GM12874 (cell line): ENCODE data around the gene PALD1.

Experiments
- TF ChIP-seq, protein P1 (sequence below): IDR thresholded peaks from 2 replicates; pipeline ENCODE4 v1.5.1; 2011; ENCODE audit warnings: low read depth, mild to moderate bottlenecking, control low read depth, low read length, moderate library complexity; ENCODE audit not compliant: insufficient read depth

Gene PALD1

GRCh38 chr10:70480239-70480861 lies 1.8 kb downstream of the PALD1 start:
- TF ChIP-seq, protein P1, sequence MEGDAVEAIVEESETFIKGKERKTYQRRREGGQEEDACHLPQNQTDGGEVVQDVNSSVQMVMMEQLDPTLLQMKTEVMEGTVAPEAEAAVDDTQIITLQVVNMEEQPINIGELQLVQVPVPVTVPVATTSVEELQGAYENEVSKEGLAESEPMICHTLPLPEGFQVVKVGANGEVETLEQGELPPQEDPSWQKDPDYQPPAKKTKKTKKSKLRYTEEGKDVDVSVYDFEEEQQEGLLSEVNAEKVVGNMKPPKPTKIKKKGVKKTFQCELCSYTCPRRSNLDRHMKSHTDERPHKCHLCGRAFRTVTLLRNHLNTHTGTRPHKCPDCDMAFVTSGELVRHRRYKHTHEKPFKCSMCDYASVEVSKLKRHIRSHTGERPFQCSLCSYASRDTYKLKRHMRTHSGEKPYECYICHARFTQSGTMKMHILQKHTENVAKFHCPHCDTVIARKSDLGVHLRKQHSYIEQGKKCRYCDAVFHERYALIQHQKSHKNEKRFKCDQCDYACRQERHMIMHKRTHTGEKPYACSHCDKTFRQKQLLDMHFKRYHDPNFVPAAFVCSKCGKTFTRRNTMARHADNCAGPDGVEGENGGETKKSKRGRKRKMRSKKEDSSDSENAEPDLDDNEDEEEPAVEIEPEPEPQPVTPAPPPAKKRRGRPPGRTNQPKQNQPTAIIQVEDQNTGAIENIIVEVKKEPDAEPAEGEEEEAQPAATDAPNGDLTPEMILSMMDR, result no peak

DNA sequence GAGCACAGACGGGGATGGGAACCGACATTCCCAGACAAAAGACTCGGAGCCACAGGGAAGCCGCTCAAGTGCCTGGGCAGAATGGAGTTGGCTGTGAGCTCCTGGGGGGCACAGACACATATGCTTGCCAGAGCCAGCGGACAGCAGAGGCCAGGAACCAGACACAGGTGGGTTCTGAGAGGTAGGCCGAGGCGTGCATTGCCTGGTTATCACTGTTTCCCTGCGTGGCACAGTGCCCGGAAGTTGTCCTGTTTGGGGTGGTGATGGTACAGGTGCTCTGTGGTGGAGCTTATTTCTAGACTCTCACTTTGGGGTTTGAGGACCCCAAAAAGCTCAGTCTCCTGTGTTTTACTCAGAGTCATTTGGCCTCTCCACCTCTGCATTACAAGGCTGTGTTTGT lies 2.5 kb downstream of the PALD1 start:
- TF ChIP-seq, protein P1, result no peak

DNA sequence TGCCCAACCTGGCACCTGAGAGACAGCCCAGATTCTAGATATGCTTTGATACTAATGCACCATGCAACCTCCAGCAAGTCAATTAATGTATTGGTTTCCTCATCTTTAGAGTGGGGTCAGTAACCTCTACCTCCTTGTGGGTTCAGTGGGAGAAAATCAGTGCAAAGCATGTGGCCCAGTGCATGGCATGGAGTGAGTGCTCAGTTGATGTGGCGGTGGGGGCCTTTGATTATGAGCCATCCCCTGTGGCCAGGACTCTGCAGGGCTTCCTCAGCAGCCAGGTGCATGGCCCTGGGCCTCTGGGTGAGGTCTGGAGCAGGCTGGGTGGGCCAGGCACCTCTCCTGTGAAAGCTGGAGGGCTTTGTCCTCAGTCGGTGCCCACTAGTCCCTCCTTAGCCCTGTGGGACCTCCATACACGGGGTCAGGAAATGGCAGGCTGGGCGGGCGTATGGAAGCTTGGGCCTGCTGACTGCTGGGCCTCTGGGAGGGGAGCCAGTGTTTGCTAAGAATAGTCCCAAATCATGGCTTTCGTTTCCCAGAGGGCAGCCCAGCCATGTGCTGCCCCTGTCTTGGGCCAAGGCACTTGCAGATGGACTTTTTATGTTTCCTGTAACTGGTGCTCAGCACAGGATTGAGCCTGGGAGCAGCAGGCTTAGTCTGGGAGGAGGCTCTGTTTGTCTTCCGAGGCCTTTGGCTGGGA lies 3.4 kb downstream of the PALD1 start:
- TF ChIP-seq, protein P1, result no peak

GRCh38 chr10:70482982-70483760 lies 4.6 kb downstream of the PALD1 start:
- TF ChIP-seq, protein P1, result no peak

GRCh38 chr10:70487824-70488223 lies 9.3 kb downstream of the PALD1 start:
- TF ChIP-seq, protein P1, result no peak

- TF ChIP-seq, protein P1, result no peak
Measured at GRCh38 chr10:70490142-70490541, 11.6 kb downstream of the PALD1 start.

DNA sequence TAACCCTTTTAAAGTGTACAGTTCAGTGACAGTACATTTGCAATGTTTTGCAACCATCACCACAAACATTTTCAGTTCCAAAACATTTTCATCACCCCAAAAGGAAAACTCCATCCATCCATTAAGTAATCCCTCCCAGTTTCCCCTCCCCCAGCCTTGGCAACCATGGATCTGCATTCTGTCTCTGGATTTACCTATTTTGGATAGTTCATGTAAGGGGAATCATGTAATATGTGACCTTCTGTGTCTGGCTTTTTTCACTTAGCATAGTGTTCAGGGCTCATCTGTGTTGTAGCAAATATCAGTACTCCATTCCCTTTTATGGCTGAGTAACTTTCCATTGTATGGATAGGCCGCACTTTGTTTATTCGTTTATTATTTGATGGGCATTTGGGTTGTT lies 13.0 kb downstream of the PALD1 start:
- TF ChIP-seq, protein P1, result no peak
